Right kidney (tissue), 1 donor: ENCODE measurements around the gene CEACAM19.
"Not testable (repeated sequence)": the region's sequence is repeated elsewhere in the genome, so short reads cannot be mapped to it uniquely, and the experiment has no call there.

Experiments used
- DNase-seq: peaks from one replicate; pipeline ENCODE4 v3.0.0-alpha.2; 2016

Gene CEACAM19

GRCh38 chr19:44701228-44701627, 29.9 kb downstream of the CEACAM19 start:
- DNase-seq, result no peak

GRCh38 chr19:44702551-44703176, 31.4 kb downstream of the CEACAM19 start:
- DNase-seq, result no peak

- DNase-seq, result no peak
Observed at GRCh38 chr19:44703336-44704078, 32.2 kb downstream of the CEACAM19 start.

GRCh38 chr19:44704982-44705381, 33.7 kb downstream of the CEACAM19 start:
- no peak for DNase-seq

- no peak for DNase-seq
Observed at GRCh38 chr19:44705502-44706010, 34.3 kb downstream of the CEACAM19 start.

GRCh38 chr19:44706506-44707236, 35.4 kb downstream of the CEACAM19 start:
- no peak for DNase-seq

GRCh38 chr19:44707794-44708193, 36.5 kb downstream of the CEACAM19 start:
- no peak for DNase-seq

- DNase-seq, result no peak
Observed at GRCh38 chr19:44708940-44709339, 37.7 kb downstream of the CEACAM19 start.

- DNase-seq, result not testable (repeated sequence)
Observed at GRCh38 chr19:44709434-44710266, 38.4 kb downstream of the CEACAM19 start.

- DNase-seq, result no peak
Observed at GRCh38 chr19:44710483-44710882, 39.2 kb downstream of the CEACAM19 start.

- DNase-seq, result no peak
Observed at GRCh38 chr19:44712864-44713515, 41.7 kb downstream of the CEACAM19 start.

- DNase-seq, result no peak
Observed at GRCh38 chr19:44714597-44715169, 43.4 kb downstream of the CEACAM19 start.

- DNase-seq, result no peak
Observed at GRCh38 chr19:44717603-44718002, 46.3 kb downstream of the CEACAM19 start.

- peak; percentile 83 for DNase-seq
Observed at GRCh38 chr19:44718441-44719261, 47.4 kb downstream of the CEACAM19 start.

GRCh38 chr19:44719262-44719701, 48.0 kb downstream of the CEACAM19 start:
- no peak for DNase-seq

- not testable (repeated sequence) for DNase-seq
Observed at GRCh38 chr19:44720396-44720795, 49.1 kb downstream of the CEACAM19 start.

GRCh38 chr19:44720945-44721344, 49.7 kb downstream of the CEACAM19 start:
- DNase-seq, result no peak

- DNase-seq, result not testable (repeated sequence)
Observed at GRCh38 chr19:44721369-44721768, 50.1 kb downstream of the CEACAM19 start.

GRCh38 chr19:44722131-44723121, 51.1 kb downstream of the CEACAM19 start:
- no peak for DNase-seq
